IMR-90 (cell line): ENCODE data around the gene EFHD2.

Experiments used
- BHLHE40 ChIP-seq: fragments of 150-350 bp; IDR thresholded peaks from 2 replicates; pipeline ENCODE4 v1.6.1; 2016; ENCODE audit warnings: mild to moderate bottlenecking, low read depth, low read length
- CTCF ChIP-seq: conservative IDR thresholded peaks from 2 replicates; pipeline ENCODE4 v1.5.1; 2012; ENCODE audit warnings: mild to moderate bottlenecking, low read depth, low read length, improper control_type of control experiment
- FOS ChIP-seq: fragments of 150-350 bp; IDR thresholded peaks from 2 replicates; pipeline ENCODE4 v1.6.1; 2016; ENCODE audit warnings: low read depth, low read length
- MAFK ChIP-seq: IDR thresholded peaks from 2 replicates; pipeline ENCODE4 v1.6.1; 2012; ENCODE audit warnings: low read depth, low read length, improper control_type of control experiment
- POLR2A ChIP-seq: IDR thresholded peaks from 2 replicates; pipeline ENCODE4 v1.6.1; 2012; ENCODE audit warnings: mild to moderate bottlenecking, low read depth, low read length

- no peak for TF ChIP-seq CTCF
- no peak for TF ChIP-seq MAFK
- no peak for TF ChIP-seq POLR2A
- TF ChIP-seq BHLHE40, result no peak
- no peak for TF ChIP-seq FOS
Measured at GRCh38 chr1:15411593-15412137, 2.0 kb downstream of the EFHD2 start.
